K562 (cell line): ENCODE measurements around the gene MYL11. TPM values are rescaled to one million over a fixed set of nuclear protein-coding genes. Genes with fewer than 3 reads are reported as not detected.

Source experiments
- CBX3 ChIP-seq, 2 experiments: IDR thresholded peaks; 1 replicate in 1 of 2; 2 replicates in 1 of 2; pipeline ENCODE4 v1.6.1; 2012; ENCODE audit warnings: inconsistent platforms in 2 of 2, low read length in 2 of 2, borderline replicate concordance in 1 of 2, control low read depth in 1 of 2
- SP2 ChIP-seq: IDR thresholded peaks from 2 replicates; pipeline ENCODE4 v1.6.1; 2011; ENCODE audit warnings: mild to moderate bottlenecking, low read depth, low read length, moderate library complexity; ENCODE audit not compliant: poor library complexity, severe bottlenecking; ENCODE audit errors: extremely low read depth
- TAF1 ChIP-seq: IDR thresholded peaks from 2 replicates; pipeline ENCODE4 v1.6.1; 2011; ENCODE audit warnings: mild to moderate bottlenecking, low read length, moderate library complexity; ENCODE audit not compliant: insufficient read depth, control insufficient read depth, severe bottlenecking; ENCODE audit errors: extremely low read depth
- polyA plus RNA-seq, 8 experiments: library from polyadenylated mRNA; depleted of rRNA in 4 of 8; stranded (reverse) in 5 of 8; unstranded in 3 of 8; fragments of >200 nt; fragmentation: Nextera tagmentation in 2 of 8; fragmentation: Illumina TruSeq in 1 of 8; extraction: Ambion mirVana in 2 of 8; extraction: Trizol in 1 of 8; gene quantifications; 2 replicates each; pipeline versions ENCODE4 v1.2.1 to v1.2.3, GENCODE V29; 2011 to 2014; ENCODE audit warnings: inconsistent platforms in 1 of 8, missing spikeins in 1 of 8
- total RNA-seq, 7 experiments: library from RNA; depleted of rRNA in 6 of 7; stranded (reverse); fragments of >200 nt in 6 of 7; fragmentation: Illumina TruSeq in 2 of 7; extraction: Trizol in 2 of 7; gene quantifications; 2 replicates each; pipeline versions ENCODE4 v1.2.1 to v1.2.3, GENCODE V29; 2011 to 2021; ENCODE audit warnings: low replicate concordance in 1 of 7
- TF ChIP-seq, protein P1 (sequence below): fragments of 450-650 bp; formaldehyde crosslinking; conservative IDR thresholded peaks from 2 replicates; pipeline ENCODE4 v1.4.0; 2022; ENCODE audit warnings: mild to moderate bottlenecking, missing genetic modification characterization
- TF ChIP-seq, protein P2 (sequence below): sonication (generic); formaldehyde crosslinking; IDR thresholded peaks from 2 replicates; pipeline ENCODE4 v1.8.0; 2022; ENCODE audit warnings: mild to moderate bottlenecking, missing genetic modification reagents

Gene MYL11
- total and polyA plus RNA-seq, 9 of the 15 experiments (the other 6 are each of a cell fraction or from before 2014, with no cell fraction given), result 0.31 to 1.5 (median 0.73) TPM; not detected in 4

DNA sequence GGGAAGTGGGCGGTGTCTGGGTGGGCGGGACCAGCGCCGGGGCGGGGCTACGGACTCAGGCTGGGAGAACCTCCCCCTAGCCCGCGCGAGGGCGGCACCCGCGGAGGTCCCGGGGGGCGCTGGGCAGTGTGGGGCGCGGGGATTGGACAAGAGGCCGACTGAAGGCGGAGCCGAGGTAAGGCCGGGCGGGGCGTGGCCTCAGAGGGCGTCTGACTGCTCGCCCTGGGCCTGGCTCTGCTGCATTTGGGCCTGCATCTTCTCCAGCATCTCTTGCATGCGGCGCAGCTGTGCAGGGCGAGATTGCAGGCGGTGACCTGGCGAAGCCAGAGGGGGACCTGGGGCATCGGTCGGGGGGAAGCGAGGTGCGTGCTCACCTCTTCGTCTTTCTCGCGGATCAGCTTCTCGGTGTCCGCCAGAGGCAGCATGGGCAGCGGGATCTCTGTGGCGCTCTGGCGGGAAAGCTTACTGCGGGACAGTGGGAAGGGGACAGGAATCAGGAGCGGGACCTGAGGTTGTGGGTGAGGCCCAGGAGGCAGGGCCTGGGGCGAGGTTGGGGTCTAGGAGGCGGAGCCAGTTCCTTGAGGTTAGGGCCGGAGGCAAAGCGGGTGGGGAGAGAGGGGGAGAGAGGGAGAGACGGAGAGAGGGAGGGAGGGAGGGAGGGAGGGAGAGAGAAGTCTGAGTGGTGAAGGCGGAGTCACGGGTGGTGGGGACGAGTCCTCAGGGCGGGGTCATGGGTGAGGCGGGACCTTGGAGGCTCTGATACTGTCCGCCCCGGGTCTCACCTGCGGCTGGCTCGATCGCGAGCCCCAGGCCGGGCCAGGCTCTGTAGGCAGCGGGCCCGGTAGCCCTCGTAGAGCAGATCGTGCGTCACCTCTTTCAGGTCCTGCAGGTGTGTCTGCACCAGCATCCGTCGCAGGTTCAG, 3.9 kb downstream of the MYL11 start (continued):
- TF ChIP-seq, protein P1, sequence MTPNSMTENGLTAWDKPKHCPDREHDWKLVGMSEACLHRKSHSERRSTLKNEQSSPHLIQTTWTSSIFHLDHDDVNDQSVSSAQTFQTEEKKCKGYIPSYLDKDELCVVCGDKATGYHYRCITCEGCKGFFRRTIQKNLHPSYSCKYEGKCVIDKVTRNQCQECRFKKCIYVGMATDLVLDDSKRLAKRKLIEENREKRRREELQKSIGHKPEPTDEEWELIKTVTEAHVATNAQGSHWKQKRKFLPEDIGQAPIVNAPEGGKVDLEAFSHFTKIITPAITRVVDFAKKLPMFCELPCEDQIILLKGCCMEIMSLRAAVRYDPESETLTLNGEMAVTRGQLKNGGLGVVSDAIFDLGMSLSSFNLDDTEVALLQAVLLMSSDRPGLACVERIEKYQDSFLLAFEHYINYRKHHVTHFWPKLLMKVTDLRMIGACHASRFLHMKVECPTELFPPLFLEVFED, result peak; percentile 61; the same call in 1 of the 2 replicates
- 0 out of 3 replicates have a peak, but pooled peaks of 1 of the 2 experiments have one; percentile 26 for TF ChIP-seq CBX3 (IDR thresholded peaks at IDR 0.05; ENCODE audit: borderline replicate concordance in 1 of 2, low read length in 2 of 2)
- TF ChIP-seq SP2, result no peak
- TF ChIP-seq, protein P2, sequence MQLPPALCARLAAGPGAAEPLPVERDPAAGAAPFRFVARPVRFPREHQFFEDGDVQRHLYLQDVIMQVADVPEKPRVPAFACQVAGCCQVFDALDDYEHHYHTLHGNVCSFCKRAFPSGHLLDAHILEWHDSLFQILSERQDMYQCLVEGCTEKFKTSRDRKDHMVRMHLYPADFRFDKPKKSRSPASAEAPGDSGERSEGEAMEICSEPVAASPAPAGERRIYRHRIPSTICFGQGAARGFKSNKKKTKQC (CRISPR knock-in tag), result peak; percentile 39; the same call in 1 of the 2 replicates
- peak; percentile 55 for TF ChIP-seq TAF1
